Osteoblast (primary cell): ENCODE results near the gene KIAA1671. TPM values are rescaled to one million over a fixed set of nuclear protein-coding genes. Genes with fewer than 3 reads are reported as not detected.
A peak's percentile ranks its signal among the peaks of the same experiment; 100 is the strongest.

ENCODE experiments used
- DNase-seq: peaks from one replicate; pipeline ENCODE4 v3.0.0; 2011; ENCODE audit warnings: low spot score, mixed read lengths; ENCODE audit not compliant: insufficient read length; ENCODE audit errors: missing footprints
- H2AFZ ChIP-seq: 2 replicates; pipeline ENCODE4 v1.6.0; 2011; ENCODE audit warnings: mild to moderate bottlenecking, low read length
- H3K27ac ChIP-seq: 2 replicates; pipeline ENCODE4 v1.5.1; 2011; ENCODE audit warnings: mild to moderate bottlenecking, low read depth, low read length, moderate library complexity
- H3K27me3 ChIP-seq: 2 replicates; pipeline ENCODE4 v1.6.0; 2012; ENCODE audit warnings: mild to moderate bottlenecking, control low read depth, inconsistent platforms, low read length, moderate library complexity; ENCODE audit not compliant: insufficient read depth
- H3K36me3 ChIP-seq: 2 replicates; pipeline ENCODE4 v1.5.1; 2011; ENCODE audit warnings: mild to moderate bottlenecking, low read length, control low read depth, moderate library complexity; ENCODE audit not compliant: insufficient read depth
- H3K4me1 ChIP-seq: 2 replicates; pipeline ENCODE4 v1.5.1; 2011; ENCODE audit warnings: mild to moderate bottlenecking, low read length, control low read depth, moderate library complexity; ENCODE audit not compliant: insufficient read depth
- H3K4me2 ChIP-seq: 2 replicates; pipeline ENCODE4 v1.6.0; 2011; ENCODE audit warnings: mild to moderate bottlenecking, low read length; ENCODE audit not compliant: insufficient read depth
- H3K4me3 ChIP-seq: fragments of 200-600 bp; sonication (generic); 3 replicates; pipeline ENCODE4 v1.5.1; 2012; ENCODE audit warnings: mild to moderate bottlenecking, low read length, inconsistent platforms; ENCODE audit not compliant: insufficient read depth
- H3K79me2 ChIP-seq: 2 replicates; pipeline ENCODE4 v1.6.0; 2012; ENCODE audit warnings: mild to moderate bottlenecking, low read length, control low read depth, inconsistent platforms; ENCODE audit not compliant: insufficient read depth
- H3K9me3 ChIP-seq: 2 replicates; pipeline ENCODE4 v1.5.1; 2011; ENCODE audit warnings: low read depth, low read length, control low read depth
- H4K20me1 ChIP-seq: 2 replicates; pipeline ENCODE4 v1.6.0; 2012; ENCODE audit warnings: mild to moderate bottlenecking, low read length, control low read depth; ENCODE audit not compliant: insufficient read depth
- CTCF ChIP-seq: IDR thresholded peaks from 2 replicates; pipeline ENCODE4 v1.5.1; 2011; ENCODE audit warnings: mild to moderate bottlenecking, low read depth, low read length, moderate library complexity; ENCODE audit errors: extremely low read depth
- total RNA-seq: library from RNA; depleted of rRNA; stranded (reverse); fragments of >200 nt; gene quantifications from 2 replicates; pipeline ENCODE4 v1.2.3, GENCODE V29; 2012

KIAA1671 gene
- total RNA-seq, 1 donor: 16.6 TPM

DNA sequence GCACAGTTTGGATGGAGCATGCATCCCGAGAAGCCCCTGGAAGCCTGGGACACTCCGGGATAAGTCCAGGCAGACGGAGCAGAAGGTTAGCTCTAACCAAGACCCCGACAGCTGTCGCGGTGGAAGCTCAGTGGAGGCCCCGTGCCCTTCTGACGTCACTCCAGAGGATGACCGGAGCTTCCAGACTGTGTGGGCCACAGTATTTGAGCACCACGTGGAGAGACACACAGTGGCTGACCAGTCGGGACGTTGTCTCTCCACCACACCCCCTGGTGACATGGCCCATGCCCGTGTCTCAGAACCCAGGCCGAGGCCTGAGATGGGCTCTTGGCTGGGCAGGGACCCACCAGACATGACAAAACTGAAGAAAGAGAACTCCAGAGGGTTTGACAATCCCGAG lies 86.3 kb downstream of the KIAA1671 start:
- H4K20me1 ChIP-seq: peaks cover 5% of the 10 kb centered on the region
- H3K4me2 ChIP-seq: no peak overlapping the region
- H3K4me1 ChIP-seq: no peaks in the 10 kb centered on the region
- no peaks in the 10 kb centered on the region for H3K27me3 ChIP-seq
- TF ChIP-seq CTCF: no peak
- H2AFZ ChIP-seq: no peak overlapping the region
- H3K79me2 ChIP-seq: no peaks in the 10 kb centered on the region
- H3K36me3 ChIP-seq: no peaks in the 10 kb centered on the region
- no peak overlapping the region for H3K4me3 ChIP-seq
- no peak overlapping the region for H3K27ac ChIP-seq
- peak; percentile 51 for DNase-seq
- no peaks in the 10 kb centered on the region for H3K9me3 ChIP-seq

GRCh38 chr22:25039255-25039654 lies 86.7 kb downstream of the KIAA1671 start:
- H3K27me3 ChIP-seq: no peaks in the 10 kb centered on the region
- no peak overlapping the region for H3K4me3 ChIP-seq
- H3K9me3 ChIP-seq: no peaks in the 10 kb centered on the region
- H3K79me2 ChIP-seq: no peaks in the 10 kb centered on the region
- H3K4me1 ChIP-seq: no peaks in the 10 kb centered on the region
- DNase-seq: no peak
- TF ChIP-seq CTCF: no peak
- peaks cover 5% of the 10 kb centered on the region for H4K20me1 ChIP-seq
- H3K36me3 ChIP-seq: no peaks in the 10 kb centered on the region
- no peak overlapping the region for H3K4me2 ChIP-seq
- H3K27ac ChIP-seq: no peak overlapping the region
- H2AFZ ChIP-seq: no peak overlapping the region

- no peaks in the 10 kb centered on the region for H3K4me1 ChIP-seq
- H3K79me2 ChIP-seq: no peaks in the 10 kb centered on the region
- no peaks in the 10 kb centered on the region for H3K9me3 ChIP-seq
- H3K4me3 ChIP-seq: no peak overlapping the region
- no peaks in the 10 kb centered on the region for H3K36me3 ChIP-seq
- no peaks in the 10 kb centered on the region for H3K27me3 ChIP-seq
- TF ChIP-seq CTCF: no peak
- no peak overlapping the region for H3K4me2 ChIP-seq
- H2AFZ ChIP-seq: no peak overlapping the region
- H4K20me1 ChIP-seq: peaks cover 5% of the 10 kb centered on the region
- DNase-seq: peak; percentile 25
- H3K27ac ChIP-seq: no peak overlapping the region
These were observed 87.2 kb downstream of the KIAA1671 start for GRCh38 chr22:25039754-25040153.

- H3K4me1 ChIP-seq: no peaks in the 10 kb centered on the region
- TF ChIP-seq CTCF: no peak
- DNase-seq: peak; percentile 29
These were observed 92.6 kb downstream of the KIAA1671 start for GRCh38 chr22:25045159-25045558.

More at GRCh38 chr22:25045159-25045558, 92.6 kb downstream of the KIAA1671 start:
- no peak overlapping the region for H3K4me2 ChIP-seq
- H4K20me1 ChIP-seq: peaks cover 10% of the 10 kb centered on the region
- H2AFZ ChIP-seq: no peak overlapping the region
- no peaks in the 10 kb centered on the region for H3K27me3 ChIP-seq
- H3K9me3 ChIP-seq: no peaks in the 10 kb centered on the region
- no peaks in the 10 kb centered on the region for H3K79me2 ChIP-seq
- H3K27ac ChIP-seq: no peak overlapping the region
- H3K36me3 ChIP-seq: no peaks in the 10 kb centered on the region
- H3K4me3 ChIP-seq: no peak overlapping the region
